HG02763 (cell line): ENCODE measurements around the gene OR10H2.
"Not testable (repeated sequence)": the region's sequence is repeated elsewhere in the genome, so short reads cannot be mapped to it uniquely, and the experiment has no call there.

Experiments used
- ATAC-seq: cut with Tn5 transposase; IDR thresholded peaks from one replicate; pipeline ENCODE4 v1.9.1; 2021; ENCODE audit warnings: mild to moderate bottlenecking, moderate library complexity; ENCODE audit not compliant: unreplicated experiment

OR10H2 gene

DNA sequence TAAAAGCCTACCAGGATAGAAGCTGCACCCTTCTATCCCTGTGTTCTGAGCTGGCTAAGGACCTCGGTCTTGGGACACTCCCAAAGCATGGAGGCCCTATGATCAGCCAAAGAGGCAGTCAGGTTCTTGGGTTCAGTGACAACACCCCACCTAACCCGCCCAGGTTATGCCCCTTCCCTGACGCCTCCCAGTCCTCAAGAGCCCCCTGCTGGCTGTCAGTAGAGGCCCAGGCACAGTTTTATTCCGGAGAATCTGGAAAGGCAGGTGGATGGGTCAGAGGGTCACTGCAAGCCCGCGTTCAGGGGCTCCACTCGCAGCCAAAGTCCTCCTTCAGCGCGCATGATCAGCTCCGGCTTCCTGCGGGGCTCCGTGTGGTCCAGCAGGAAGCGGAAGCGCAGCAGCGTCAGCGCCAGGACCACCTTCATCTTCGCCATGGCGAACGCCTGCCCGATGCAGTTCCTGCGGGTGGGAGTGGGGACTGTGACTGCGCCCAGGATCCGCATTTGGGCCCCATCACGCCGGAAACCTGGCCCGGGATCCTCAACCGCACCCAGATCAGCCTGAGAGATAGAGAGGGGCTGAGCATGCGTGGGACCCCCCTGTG, 32.2 kb downstream of the OR10H2 start:
- no peak for ATAC-seq

DNA sequence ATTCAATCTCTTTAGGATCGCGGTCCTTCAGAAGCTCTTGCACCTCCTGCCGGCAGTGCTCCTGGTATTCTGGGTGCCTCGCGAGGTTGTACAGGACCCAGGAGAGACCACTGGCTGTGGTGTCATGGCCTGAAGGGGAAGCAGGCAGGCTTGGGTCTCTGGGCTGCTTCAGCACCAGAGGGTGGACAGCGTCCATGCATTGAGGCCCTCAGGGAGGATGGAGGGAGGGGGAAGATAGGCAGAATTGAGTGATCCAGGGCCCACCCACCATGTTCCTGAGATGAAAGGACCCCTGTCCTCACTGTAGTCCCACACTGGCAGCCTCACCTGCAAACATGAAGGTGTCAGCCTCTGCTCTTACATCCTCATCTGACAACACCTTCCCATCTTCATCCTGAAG, 41.8 kb downstream of the OR10H2 start:
- ATAC-seq, result no peak

DNA sequence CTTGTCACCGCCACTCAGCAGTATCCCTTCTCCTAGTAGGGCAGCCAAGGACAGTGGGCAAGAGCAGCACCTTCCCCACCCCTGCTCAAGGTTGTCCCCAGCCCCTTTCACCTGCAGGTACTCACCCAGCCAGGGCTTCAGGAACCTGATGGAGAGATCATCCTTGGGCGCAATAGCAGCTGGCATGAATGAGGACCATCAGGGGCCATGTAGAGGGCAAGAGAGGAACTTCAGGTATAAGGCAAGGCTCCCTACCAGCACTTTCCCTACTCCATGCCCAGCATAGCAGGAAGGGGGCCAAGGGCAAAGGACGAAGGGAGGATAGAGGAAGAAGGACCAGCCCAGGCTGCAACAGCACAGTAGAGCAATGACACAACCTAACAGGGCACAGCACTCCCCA, 46.3 kb downstream of the OR10H2 start:
- ATAC-seq, result not testable (repeated sequence)

DNA sequence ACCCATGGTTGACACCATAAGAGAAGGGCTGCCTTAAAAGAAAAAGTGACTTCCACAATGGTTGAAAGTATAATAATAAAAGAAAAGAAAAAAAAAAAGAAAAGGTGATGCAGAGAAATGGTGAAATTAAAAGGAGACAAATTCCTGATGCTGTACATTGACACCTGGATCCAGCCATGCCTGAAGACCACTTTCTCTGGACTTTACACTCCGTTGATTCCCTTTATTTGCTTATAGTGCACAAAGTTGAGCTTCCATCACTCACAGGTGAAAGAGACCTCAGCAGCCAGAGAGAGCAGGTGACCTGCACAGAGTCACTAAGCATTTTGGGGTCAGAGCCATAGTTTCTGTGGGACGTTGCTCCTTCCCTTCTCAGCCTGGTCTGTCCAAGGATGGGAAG, 47.4 kb downstream of the OR10H2 start:
- ATAC-seq, result no peak

DNA sequence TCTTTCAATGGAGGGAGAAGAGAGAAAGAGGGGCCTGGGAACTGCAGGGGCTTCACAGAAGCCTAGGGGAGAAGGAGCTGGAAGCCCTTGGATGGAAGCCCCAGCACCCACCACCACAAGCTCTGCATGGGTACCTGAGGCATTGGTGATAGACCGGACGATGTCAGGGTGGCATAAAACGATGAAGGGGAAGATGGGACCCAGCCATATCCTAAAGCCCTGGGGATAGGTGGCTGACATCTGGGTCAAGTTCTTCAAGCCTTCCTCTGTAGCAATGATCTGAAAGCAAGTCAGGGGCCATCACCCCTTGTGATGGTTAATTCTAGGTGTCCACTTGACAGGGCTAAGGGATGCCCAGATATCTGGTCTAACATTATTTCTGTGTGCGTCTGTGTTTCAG, 48.4 kb downstream of the OR10H2 start:
- no peak for ATAC-seq

DNA sequence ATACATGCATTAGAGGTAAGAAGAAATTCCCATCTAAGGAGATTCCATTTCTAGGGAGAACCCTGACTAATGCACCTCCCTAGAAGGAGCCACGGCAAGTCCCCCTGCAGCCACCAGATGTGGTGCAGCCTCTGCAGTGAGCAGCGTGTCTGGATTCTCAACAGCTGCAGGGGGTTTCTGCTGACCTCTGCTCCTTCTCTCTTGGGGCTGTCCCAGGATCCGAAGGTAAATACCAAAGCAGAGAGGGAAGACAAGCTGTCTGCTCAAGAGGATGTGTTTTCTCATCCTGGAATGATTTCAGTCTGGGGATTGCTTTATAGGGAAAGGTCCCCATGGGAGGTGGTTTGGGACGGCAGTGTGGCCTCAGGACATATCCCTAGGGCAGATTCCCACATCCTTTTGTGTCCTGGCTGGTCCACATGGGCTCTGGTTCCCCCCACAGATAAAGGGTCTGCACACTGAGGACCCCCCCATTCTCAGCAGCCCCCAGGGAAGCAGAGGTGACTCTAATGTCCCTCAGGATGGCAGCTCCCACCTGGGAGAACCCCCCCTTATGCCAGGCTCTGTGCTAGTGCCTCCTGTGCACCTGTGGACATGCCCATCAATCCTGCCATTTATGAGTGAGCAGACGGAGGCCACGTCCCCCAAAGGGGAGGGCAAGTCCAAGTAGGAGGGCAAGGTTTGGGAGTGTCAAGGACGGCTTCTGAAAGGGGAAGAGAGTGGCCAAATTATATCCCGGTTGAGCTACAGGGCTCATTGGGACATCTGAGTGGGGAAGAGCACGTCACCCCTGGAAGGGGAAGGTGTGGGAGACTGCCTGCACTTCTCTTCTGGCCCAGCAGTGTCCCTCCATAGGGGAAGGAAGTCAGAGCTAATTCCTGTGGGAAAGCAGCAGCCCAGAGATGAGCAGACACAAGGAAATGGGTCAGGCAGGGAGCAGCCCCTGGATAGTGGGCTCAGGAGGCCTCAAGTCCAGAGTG, 49.5 kb downstream of the OR10H2 start:
- no peak for ATAC-seq
